ENCODE data around the gene TNRC18. TPM values are rescaled to one million over a fixed set of nuclear protein-coding genes. Genes with fewer than 3 reads are reported as not detected.

The TNRC18 gene
- total and polyA plus RNA-seq, 9 of the 15 experiments (the other 6 are each of a cell fraction or from before 2014, with no cell fraction given) = 0.03 to 43.2 (median 18.0) TPM

DNA sequence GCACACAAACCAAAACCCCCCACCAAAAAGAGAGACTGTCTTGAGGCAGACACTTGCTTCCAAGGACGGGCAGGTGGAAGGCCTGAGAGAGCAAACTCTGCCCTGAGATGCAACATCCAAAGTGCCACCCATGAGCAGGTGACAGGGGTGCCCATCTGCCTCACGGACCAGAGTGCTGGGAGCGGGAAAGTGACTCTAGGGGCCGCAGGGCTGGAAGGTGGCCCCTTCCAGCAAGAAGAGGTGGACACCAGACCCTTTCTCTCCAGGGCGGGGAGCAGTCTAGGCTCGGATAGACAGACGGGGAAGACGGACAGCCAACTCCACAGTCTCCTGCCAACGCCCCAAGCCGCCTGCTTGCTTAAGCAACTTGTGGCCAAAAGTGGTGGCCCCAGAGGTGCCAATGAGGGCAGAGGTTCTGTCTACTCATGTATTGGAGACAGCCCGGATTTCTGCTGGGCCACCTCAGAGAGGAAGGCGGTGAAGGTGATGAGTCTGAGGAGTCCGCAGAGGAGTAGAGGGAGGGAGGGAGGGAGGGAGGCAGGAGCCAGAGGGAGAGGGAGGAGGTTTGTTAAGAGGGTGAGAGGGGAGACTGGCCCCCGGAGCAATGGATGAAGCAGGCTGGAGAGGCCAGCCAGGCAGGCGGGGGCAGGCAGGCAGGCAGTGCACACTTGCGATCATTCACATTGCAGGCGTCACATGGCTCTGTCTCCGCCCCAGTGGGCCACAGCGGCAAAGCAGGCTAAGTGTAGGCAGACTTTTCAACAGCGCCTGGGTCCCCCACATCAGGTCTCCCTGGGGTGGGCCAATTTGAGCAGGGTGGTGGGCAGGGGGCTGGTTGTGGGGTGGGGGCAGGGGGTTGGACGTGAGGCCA, 75.3 kb downstream of the TNRC18 start:
- ChIA-PET POLR2A (no interaction called here), CTCF (ENCODE audit: low intra/inter-chr PET ratio) (no interaction called here)
- no peak for FAIRE-seq
- DNase-seq (ENCODE audit: extremely low read depth in 1 of 4, low spot score in 3 of 4) = no peak
- Histone ChIP-seq H3K27ac (ENCODE audit: extremely low read depth, low read depth, low read length) (no peak overlapping the region), H3K4me2 (ENCODE audit: insufficient read depth, low read length) (no peak overlapping the region), H3K4me3 (no peak overlapping the region), H4K20me1 (replicated peaks; ENCODE audit: control insufficient read depth, insufficient read depth, low read length) (0 out of 2 replicates have a peak, but pooled peaks cover 4% of the 10 kb centered on the region), H3K4me1 (replicated peaks in 1 of 2; ENCODE audit: control insufficient read depth in 2 of 2, insufficient read depth in 2 of 2, low read length in 2 of 2) (peaks cover 0 to 20% of the 10 kb centered on the region in 2 experiments; a peak in 2 of 5 replicates), H3K9me3 (replicated peaks; ENCODE audit: control insufficient read depth, insufficient read depth, low read depth, low read length) (no peaks in the 10 kb centered on the region), H3K36me3 (ENCODE audit: control insufficient read depth, insufficient read depth, low read length) (peaks cover 21% of the 10 kb centered on the region; the same call in 1 of the 3 replicates), H3K79me2 (ENCODE audit: control insufficient read depth, insufficient read depth, low read length) (no peaks in the 10 kb centered on the region), H3K27me3 (ENCODE audit: control insufficient read depth in 2 of 2, insufficient read depth in 2 of 2, low read length in 2 of 2) (no peaks in the 10 kb centered on the region), H3K9ac (ENCODE audit: insufficient read depth in 1 of 2, low read depth in 2 of 2, low read length in 2 of 2) (peak overlapping the region in 1 of 2 experiments; percentile 4; a peak in 2 of 4 replicates), H2AFZ (ENCODE audit: low read depth, low read length) (no peak overlapping the region), H3K9me1 (ENCODE audit: control insufficient read depth, insufficient read depth, low read length) (no peaks in the 10 kb centered on the region)
- peak; percentile 84 for ATAC-seq
- intact Hi-C loops (cut with micrococcal nuclease) = no loop called here
- TF ChIP-seq, protein P1, sequence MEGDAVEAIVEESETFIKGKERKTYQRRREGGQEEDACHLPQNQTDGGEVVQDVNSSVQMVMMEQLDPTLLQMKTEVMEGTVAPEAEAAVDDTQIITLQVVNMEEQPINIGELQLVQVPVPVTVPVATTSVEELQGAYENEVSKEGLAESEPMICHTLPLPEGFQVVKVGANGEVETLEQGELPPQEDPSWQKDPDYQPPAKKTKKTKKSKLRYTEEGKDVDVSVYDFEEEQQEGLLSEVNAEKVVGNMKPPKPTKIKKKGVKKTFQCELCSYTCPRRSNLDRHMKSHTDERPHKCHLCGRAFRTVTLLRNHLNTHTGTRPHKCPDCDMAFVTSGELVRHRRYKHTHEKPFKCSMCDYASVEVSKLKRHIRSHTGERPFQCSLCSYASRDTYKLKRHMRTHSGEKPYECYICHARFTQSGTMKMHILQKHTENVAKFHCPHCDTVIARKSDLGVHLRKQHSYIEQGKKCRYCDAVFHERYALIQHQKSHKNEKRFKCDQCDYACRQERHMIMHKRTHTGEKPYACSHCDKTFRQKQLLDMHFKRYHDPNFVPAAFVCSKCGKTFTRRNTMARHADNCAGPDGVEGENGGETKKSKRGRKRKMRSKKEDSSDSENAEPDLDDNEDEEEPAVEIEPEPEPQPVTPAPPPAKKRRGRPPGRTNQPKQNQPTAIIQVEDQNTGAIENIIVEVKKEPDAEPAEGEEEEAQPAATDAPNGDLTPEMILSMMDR (IDR thresholded peaks at IDR 0.05 in 2 of 3, conservative IDR thresholded peaks at IDR 0.05 in 1 of 3; ENCODE audit: insufficient read depth in 2 of 3, low read depth in 1 of 3, low read length in 3 of 3) = 0 out of 6 replicates have a peak, but pooled peaks of 1 of the 3 experiments have one; percentile 2
- no peak for TF ChIP-seq SMAD3 (CRISPR knock-in tag; conservative IDR thresholded peaks at IDR 0.05)
- TF ChIP-seq, protein P2, sequence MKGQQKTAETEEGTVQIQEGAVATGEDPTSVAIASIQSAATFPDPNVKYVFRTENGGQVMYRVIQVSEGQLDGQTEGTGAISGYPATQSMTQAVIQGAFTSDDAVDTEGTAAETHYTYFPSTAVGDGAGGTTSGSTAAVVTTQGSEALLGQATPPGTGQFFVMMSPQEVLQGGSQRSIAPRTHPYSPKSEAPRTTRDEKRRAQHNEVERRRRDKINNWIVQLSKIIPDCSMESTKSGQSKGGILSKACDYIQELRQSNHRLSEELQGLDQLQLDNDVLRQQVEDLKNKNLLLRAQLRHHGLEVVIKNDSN (CRISPR knock-in tag; IDR thresholded peaks at IDR 0.05) = peak; percentile 25; the same call in 1 of the 2 replicates
- WGBS (ENCODE audit: insufficient coverage, low coverage, missing lambda C conversion rate) = 85% methylated on average over 16 of the region's 21 CpGs
- in situ Hi-C loops (cut with MboI) = no loop called here
- no TSS peak for BruUV-seq (replicated peaks)
